Measurements from ENCODE around the gene AFAP1.

AFAP1 gene

DNA sequence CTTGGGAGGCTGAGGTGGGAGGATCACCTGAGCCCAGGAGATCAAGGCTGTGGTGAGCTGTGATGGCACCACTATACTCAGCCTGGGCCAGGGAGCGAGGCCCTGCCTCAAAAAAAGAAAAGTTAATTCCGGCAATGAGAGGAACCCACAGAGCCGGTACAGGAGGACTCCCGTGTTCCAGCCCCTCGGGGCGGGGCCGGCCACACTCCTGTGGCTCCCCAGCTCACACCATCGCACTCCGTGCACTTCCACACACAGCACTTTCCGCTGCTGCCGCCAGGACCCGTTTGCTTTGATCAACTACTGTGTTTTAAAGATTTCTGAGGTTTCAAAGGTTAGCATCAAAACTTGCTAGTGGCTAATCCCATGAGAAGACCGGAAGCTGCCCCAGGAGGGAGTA is 171.7 kb downstream of the AFAP1 start:
- no peak for DNase-seq (ENCODE audit: low read depth)

DNA sequence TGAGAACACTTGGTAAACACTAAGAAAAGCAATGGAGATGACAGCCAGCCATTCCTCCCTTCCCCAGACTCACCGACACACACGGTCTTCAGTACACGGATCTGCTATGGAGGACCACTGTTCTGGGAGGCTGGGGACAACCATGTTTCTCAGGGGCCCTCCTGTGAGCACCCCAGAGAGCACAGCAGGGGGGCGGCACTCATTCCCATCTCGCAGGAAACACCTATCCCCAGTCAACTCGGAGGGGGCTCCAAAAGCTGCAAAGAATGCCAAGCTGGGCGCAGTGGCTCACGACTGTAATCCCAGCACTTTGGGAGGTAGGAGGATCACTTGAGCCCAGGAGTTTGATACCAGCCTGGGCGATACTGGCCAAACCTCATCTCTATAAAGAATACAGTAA is 172.1 kb downstream of the AFAP1 start:
- no peak for DNase-seq (ENCODE audit: low read depth)

DNA sequence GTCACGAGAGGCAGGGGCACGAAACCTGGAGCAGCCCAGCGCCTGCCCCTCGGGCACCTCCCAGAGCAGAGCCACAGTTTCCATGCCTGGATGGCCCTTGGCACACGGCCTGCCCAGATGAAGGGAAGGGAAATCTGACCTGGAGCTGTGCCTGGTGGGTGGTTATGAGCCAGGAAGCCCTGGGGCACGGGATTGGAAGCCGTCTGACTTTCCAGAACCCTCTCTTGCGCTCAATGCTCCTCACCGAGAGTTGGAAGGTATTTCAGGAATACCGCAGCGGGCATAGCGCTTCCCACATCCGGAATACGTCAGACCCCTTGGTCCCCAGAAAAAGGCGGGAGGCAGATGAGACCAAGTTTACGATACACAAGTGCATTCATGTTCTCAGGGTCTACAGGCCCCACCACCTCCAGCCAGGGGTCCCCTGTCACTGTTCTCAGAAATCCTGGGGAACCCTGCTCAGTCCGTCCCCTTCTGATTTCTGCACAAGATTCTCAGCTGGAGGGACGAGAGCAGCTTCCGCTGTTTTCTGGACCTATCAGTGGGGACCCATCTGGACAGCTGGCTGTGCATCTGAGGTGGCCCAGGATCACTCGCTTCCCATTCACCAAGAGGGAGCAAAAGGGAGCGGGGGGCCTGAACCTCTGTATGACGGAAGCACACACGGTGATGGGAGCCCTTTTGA is 172.9 kb downstream of the AFAP1 start:
- DNase-seq (ENCODE audit: low read depth), result no peak

DNA sequence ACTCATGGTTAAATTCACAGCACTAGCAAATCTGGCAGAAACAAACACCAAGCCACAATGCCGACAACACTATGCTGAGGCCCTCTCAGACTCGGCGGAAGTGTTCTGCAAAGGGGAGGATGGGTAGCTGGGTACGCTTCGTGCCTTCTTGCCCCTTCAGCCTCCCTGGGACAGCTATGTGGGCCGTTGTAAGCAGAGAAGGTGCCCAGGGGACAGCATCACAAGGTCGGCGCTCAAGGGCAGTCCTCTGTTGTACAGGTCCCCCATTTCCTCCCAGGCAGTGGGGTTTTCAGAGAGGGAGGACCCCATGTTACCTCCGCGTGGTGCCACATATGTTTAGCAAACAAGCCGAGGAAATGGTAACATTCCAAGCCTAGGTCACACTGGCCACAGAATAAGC is 173.6 kb downstream of the AFAP1 start:
- DNase-seq (ENCODE audit: low read depth), result no peak

DNA sequence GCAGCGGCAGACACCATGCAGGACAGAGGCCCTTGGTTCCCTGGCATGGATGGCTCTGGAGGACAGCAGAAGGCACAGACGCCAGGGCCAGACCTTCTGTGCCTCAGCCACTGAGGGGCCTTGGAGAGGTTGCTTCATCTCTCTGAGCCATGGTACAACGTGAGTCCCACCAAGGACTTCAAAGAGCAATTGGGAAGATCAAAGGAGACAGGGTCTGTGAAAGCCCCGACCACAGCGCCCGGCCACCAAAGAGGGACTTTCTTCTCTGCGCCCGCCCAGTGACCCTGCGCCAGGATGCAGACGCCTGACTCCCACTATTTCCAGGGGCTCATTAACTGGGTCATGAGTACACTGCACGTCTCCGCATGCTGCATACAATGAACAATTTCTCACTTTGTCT is 174.0 kb downstream of the AFAP1 start:
- no peak for DNase-seq (ENCODE audit: low read depth)

DNA sequence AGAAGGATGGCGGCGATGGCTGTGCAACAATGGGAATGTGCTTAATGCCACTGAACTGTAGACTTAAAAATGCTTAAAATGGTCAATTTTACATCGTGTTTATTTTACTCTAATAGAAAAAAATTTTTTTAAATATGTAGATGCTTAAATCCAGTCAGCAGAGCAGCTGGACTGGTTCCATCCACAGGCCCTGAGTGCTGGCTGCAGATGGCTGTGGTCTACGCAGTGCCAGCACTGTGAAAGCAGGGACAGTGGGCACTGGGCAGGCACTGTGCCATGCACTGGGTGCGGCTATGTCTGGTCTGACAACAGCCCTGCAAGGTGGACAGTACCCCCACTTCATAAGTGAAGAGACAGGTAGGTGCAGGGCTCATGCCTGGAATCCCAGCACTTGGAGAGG is 175.2 kb downstream of the AFAP1 start:
- DNase-seq (ENCODE audit: low read depth), result no peak

DNA sequence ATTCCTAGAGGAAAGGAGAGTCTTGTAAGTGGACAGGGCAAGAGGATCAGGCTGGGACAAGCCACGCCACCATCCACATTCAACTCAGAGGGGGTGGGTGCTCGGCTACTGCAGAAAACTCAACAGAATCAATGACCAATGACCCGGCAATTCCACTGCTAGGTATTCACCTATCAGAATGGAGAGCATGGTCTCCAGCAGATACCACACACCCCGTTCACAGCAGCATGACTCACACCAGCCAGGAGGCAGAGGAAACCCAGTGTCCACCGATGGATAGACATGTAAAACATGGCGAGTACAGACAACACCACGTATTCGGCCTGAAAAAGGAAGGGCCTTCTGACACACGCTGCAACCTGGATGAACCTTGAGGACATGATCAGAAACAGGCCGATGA is 175.9 kb downstream of the AFAP1 start:
- DNase-seq (ENCODE audit: low read depth), result no peak

DNA sequence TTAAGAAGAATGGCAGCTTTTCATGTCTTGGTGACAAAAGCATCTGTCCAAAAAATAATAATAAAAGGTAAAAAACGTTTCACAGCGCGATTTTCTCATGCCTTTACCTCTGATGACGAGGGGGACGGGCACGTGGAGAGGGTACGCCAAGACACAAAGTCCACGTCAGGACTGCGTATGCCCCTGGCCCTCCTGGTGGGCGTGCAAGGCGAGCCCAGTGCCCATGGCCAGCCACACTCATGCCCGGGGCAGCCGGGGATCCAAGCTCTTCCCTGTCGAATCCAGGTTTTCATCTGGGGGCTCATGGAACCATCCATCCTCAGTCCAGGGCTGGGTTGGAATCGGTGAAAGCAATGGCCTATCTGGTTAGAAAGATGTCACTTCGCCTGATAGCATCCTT is 176.6 kb downstream of the AFAP1 start:
- DNase-seq (ENCODE audit: low read depth), result no peak

DNA sequence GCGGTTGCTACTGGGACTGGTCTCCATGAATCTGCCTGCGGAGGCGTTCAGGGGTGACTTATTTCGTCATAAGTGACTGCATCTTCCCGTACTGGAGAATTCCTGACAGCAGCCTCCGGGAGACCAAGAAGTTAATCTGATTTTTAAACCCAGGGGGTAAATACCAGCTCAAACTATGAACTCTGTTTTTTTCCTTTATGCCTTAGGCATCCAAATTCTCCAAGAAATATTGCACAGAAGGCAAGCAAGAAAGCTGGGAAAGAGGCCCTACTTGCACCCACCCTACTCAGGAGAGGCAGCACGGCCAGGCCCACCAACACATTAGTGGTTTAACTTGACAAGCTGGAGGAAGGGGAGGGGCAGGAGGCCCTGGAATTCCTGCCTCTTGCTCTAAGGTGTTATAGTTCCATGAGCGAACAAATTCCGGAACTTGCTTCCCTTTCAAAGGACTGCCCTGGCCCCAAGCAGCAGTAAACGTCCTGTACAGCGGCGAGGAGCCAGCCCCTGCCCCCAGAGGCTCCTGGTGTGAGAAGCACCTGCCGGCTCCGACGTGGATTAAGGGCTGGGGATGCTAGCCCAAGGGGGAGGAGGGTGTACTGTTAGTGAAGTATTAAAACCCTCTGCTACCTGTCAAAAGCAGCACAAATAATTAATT is 177.2 kb downstream of the AFAP1 start:
- DNase-seq (ENCODE audit: low read depth), result no peak

DNA sequence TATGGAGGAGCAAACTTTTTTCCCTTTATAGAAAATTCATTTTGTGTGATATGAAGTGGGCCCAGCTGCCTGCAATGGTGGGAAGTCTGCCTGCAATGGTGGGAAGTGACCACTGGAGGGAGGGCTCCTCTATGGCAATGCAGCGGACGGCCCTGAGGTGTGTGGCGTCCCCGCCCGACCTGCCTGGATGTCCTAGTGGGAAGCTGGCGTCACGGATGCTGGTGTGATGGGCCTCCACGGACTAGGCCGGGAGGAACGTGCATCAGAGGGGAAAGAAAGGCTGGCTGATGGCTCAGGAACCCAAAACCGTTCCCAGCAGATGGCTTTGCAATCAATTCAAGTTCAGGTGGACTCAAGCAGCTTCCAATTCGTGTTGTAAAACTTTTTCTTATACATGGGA is 177.9 kb downstream of the AFAP1 start:
- DNase-seq (ENCODE audit: low read depth), result peak; percentile 13

DNA sequence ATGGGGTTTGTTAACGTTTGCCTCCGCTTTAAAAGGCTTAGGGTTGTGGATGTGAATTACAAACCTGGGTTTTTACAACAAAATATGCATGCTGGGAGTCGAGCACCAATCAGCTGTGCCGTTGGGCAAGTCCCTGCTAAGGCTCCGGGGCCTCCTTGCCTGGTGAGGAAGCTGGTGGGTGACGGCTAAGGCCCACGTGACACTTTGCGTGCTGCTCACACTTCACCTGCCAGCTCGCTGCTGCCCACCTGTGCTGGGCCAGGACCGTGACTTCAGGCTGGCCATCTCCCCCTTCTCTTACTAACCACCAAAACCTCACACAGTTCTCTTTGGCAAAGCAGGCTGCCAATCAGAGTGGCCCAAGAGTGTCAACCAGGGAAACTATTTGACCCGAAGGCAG is 178.3 kb downstream of the AFAP1 start:
- DNase-seq (ENCODE audit: low read depth), result no peak

DNA sequence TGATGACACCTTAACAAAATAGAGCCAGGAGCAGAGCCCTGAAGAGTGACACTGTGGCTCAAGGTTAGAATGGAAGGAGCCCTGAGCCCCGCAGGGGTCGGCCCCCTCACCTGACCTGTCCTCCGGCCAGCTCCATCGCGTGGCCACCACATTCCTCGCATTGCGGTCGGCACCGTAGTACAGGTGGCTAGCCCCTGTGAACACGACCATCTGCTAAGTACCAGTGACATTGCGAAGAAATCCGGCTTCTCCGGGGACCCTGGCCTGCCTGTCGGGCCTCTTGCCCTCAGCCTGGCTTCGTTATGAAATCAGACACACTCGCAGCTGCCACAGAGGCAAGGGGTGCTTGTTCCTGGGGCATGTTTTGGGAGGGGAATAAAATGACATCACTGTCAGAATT is 179.0 kb downstream of the AFAP1 start:
- no peak for DNase-seq (ENCODE audit: low read depth)

DNA sequence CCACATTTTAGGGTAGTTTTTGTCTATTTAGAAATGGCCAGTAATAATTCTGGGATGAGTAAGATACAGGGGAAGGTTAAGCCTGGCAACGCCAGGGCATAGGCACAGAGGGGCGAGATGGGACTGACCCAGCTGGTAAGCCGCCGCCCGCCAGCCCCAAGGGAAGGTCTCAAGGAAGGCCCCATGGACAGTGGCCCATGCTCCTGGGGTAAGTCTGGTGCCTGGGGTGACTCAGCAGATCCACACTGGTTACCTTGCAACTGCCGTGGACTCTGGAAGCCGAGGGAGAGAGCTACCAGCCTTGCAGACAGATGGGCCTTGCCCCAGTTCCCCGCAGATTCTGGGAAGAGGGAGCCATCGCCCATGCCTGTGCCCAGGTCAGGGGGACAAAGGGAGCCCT is 179.4 kb downstream of the AFAP1 start:
- no peak for DNase-seq (ENCODE audit: low read depth)

DNA sequence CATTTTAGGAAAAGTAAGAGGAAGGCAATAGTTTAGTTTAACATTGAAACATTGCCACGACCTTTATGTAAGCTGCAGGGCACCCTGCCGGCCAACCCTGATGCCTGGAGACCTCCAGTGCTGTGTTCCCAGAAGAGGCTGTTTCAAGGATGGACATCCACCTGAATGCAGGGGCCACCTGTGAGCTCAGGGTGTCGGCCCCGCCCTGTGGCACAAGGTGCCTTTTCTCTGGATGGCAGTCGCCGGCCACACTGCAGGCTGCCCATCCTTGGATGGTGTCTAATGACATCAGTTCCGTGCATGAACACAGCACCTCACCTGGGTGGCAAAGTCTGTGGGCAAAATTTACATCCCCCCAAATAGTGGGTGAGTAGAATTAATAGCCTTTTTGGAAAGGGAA is 180.0 kb downstream of the AFAP1 start:
- no peak for DNase-seq (ENCODE audit: low read depth)

DNA sequence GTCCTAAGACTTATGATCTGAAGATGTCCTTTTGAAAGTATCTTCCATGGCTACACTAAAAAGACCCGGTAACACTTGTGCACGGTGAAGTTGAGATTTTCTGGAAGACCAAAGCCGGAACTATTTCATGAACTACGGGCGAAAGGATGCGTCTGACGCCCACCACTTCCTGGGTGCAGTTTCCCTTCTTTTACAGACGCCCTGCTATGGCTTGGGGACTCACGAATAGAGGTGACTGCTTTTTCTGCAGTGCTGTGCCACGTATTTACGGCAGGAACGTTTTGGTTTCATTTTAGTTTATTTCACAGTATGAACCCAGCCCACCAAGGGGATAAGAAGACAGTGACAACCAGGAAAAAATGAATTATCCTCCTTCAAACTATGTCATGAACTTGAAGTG is 180.4 kb downstream of the AFAP1 start:
- DNase-seq (ENCODE audit: low read depth), result no peak

DNA sequence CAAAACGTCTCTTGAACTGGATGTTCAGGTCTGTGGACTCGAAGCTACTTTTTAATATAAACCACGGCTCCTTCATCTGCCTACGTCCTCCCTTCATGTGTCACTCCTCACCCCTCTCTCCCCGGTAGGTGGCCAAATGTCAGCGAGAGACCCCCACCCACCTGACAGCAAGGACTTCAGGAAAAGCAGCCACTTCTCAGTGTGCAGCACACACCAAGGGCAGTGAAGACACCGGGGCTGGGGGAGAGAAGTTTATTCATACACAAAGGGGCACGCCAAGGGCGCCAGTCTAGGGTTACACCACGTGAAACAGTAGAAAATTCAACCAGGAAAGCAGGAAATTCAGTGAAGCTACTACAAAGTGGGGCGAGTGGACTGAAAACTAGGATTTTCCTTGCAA is 181.2 kb downstream of the AFAP1 start:
- DNase-seq (ENCODE audit: low read depth), result no peak

DNA sequence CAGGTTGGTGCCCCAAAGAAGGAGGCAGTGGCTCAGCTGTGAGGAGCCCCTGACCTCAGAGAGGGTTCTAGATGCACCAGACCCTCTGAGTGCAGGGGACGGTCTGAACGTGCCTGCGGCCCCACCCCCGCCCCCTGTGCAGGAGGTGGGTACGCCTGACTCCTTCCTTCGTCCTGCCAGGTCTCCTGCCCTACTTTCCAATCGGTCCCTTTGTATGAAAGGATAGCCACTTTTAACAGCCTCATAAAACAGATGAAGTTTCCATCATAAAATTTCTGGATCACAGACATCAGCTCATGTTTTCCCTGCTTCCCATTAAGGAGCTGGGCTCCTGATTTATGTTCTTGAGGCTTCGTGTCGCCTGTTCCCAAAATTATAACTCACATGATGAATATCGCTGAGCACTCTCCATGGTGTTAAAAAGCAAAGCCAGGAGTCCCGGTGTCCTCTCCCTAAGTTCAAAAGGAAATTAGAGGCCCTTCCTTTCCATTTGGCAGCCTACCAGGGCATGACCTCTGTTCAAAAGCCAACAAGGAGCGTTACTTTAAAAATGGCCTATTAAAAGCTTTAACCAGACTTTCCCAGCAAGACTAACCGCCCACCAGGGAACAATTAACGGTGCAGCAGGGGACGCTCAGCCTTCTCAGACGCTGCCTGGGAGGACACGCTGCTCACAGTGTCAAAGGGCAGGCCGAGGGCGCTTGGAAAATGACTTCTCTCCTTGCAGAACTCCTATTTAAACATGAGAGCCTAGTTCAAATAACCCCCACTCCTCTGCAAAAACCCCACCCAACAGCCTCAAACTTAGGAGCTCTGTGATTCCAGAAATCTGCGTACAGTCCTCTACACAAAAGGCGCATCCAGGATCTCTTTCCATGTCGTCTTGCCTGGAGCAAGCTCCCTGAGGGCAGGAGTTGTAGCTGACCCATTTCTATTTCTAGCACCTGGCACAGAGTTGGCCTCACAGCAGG is 181.9 kb downstream of the AFAP1 start:
- no peak for DNase-seq (ENCODE audit: low read depth)

DNA sequence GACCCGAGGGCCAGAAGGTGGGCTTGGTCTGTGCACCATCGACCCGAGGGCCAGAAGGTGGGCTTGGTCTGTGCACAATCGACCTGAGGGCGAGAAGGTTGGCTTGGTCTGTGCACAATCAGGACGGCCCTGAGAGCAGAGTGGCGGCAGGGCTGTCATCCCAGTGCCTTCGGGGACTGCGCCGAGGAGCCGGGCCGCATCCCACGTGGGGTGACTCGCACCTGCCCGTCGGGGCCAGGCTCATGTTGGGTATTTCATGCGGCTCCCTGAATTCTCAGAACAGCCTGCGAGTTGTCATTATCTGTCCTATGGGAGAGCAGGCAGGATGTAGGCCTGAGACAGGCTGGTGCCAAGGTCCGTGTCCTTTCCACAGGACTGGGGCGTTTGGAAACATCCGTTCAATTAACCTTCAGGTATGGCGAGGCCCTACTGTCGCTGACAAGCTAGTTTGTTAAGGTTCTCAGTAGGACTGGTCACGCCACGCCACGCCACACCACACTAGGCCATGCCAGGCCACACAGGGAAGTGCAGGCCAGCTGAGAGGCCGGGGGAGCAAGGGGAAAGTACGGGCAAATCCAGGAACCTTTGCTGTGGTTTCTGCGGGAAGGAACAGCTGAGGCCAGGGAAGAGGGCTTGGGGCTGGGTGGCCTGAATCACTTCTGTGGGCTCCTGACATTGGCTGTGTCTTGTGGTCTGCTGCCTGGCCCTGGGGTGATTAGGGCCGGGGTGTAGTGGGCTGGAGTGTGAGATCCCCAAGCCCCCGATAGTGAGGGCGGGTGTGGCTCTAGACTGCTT is 182.9 kb downstream of the AFAP1 start:
- no peak for DNase-seq (ENCODE audit: low read depth)

DNA sequence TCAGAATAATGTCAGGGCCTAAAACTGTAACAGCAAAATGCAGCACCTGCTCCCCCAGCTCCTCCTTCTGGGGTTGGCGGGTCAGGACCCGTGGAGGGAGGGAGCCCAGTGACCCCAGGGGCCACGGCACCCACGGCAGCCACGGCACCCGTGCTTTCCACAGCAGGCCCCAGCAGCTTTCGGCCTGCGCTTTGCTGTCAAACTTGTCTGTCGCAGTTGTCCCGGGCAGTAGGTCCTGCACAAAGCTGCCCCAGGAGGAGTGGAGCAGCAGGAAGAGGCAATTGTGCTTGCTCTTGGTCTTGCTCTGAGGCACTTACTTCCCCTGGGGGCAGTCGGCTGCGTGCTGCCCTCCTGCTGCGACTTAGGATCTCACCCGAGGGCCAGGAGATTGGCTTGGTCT is 183.6 kb downstream of the AFAP1 start:
- no peak for DNase-seq (ENCODE audit: low read depth)

DNA sequence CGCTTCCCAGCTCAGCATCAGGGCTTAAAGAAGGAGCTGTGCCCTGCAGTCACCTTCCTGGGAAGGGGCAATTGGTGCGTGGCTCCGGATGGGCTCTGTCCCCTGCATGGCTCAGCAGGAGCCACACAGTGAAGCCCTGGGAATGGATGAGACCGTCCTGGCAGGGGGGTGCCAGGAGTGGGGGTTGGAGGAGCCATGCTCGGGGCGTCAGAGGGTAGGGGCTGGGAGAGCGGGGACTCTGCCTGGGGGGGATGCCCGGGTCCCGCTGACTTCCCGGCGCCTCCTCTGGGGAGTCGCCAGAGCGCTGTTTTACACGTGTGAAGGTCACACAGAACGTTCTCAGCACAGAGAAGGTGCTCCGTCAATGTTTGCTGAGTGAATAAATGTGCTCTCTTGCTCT is 184.1 kb downstream of the AFAP1 start:
- no peak for DNase-seq (ENCODE audit: low read depth)

DNA sequence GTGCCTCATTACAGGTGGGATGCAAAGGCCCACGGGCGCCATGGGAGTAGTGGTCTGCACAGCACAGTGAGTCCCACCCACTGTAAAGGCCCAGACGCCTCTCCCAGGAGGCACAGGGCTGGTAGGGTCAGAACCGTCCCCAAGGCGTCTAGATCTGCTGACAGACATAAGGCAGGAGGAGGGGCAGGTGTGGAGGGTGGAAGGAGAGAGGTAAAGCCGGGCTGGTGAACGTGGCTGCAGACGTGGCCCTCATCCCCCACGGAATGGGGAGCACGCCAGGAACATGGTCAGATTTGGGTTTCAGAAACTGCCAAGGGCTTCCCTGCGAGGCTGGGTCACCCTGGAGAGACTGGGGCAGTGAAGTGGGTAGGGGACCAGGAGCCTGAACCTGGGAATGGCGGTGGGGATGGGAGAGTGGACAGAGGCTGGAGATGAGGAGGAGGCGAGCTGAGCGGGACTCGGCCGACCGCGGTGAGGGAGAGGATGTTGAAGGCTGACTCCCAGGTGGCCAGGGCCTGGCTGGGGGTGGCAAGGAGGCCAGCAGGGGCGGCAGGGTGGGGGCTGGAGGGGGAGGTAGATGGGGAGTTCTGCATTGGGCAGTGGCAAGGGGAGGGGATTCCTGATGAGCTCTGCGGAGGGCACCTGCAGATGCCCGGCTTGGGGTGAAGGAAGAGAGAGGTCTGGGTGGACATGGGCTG is 184.9 kb downstream of the AFAP1 start:
- DNase-seq (ENCODE audit: low read depth), result no peak

All from stromal cell of bone marrow (primary cell).